ENCODE measurements around the gene DLGAP4.

Gene DLGAP4

GRCh38 chr20:36480456-36481048, 174.4 kb downstream of the DLGAP4 start:
- no peak for DNase-seq
- intact Hi-C loops (cut with DNase I; ENCODE audit: low total_unique reads): no loop called here
- no peaks in the 10 kb centered on the region for H3K9me3 ChIP-seq
- H3K36me3 ChIP-seq: peaks cover 0 to 4% (median 0%) of the 10 kb centered on the region in 3 donors
- peaks cover 0 to 97% (median 80%) of the 10 kb centered on the region in 4 donors for H3K4me1 ChIP-seq
- H3K4me3 ChIP-seq: no peak overlapping the region
- peak overlapping the region; percentile 64 to 77 for H3K27ac ChIP-seq
- TF ChIP-seq, protein P1, sequence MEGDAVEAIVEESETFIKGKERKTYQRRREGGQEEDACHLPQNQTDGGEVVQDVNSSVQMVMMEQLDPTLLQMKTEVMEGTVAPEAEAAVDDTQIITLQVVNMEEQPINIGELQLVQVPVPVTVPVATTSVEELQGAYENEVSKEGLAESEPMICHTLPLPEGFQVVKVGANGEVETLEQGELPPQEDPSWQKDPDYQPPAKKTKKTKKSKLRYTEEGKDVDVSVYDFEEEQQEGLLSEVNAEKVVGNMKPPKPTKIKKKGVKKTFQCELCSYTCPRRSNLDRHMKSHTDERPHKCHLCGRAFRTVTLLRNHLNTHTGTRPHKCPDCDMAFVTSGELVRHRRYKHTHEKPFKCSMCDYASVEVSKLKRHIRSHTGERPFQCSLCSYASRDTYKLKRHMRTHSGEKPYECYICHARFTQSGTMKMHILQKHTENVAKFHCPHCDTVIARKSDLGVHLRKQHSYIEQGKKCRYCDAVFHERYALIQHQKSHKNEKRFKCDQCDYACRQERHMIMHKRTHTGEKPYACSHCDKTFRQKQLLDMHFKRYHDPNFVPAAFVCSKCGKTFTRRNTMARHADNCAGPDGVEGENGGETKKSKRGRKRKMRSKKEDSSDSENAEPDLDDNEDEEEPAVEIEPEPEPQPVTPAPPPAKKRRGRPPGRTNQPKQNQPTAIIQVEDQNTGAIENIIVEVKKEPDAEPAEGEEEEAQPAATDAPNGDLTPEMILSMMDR (IDR thresholded peaks at IDR 0.05): no peak
- H3K27me3 ChIP-seq: no peaks in the 10 kb centered on the region

DNA sequence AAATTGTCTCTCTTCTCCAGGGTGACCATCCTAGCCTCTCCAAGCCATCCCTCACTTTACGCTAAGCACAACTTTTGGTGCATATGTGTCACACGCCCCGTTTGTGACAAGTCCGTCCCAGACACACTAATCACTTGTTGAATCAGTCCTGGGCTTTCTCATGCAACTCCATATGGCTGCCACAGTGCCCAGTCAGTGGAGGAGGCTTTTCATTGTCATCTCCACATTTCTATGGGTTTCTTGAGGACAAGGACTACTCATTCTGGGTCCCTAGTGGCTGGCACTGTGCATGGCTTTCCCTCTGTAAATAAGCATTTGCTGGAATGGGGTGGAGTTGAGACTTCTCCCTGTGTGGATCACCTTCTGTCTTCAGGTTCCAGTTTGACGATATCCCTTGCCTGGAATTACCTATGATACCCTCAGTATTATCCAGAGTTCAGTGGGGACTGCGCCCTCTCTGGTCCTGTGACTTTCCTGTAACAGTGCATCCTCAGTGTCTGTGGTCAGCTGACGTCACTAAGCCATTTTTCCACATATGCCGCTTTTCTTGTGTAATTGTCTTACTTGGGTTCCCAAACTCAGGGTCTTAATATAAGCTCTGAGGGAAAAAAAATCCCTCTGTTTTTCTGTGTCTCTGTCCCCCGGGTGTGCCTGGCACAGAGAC, 175.4 kb downstream of the DLGAP4 start:
- intact Hi-C loops (cut with DNase I; ENCODE audit: low total_unique reads): loop anchor here (2.0 kb wide), 1 partner anchor 17 kb away; no protein-coding TSS in a partner anchor
- Histone ChIP-seq H3K9me3 (no peaks in the 10 kb centered on the region), H3K4me3 (no peak overlapping the region), H3K27ac (peak overlapping the region; percentile 64 to 77), H3K36me3 (no peaks in the 10 kb centered on the region), H3K4me1 (peaks cover 0 to 97% (median 88%) of the 10 kb centered on the region in 4 donors), H3K27me3 (no peaks in the 10 kb centered on the region)
- DNase-seq: no peak
- TF ChIP-seq, protein P1 (IDR thresholded peaks at IDR 0.05): no peak

DNA sequence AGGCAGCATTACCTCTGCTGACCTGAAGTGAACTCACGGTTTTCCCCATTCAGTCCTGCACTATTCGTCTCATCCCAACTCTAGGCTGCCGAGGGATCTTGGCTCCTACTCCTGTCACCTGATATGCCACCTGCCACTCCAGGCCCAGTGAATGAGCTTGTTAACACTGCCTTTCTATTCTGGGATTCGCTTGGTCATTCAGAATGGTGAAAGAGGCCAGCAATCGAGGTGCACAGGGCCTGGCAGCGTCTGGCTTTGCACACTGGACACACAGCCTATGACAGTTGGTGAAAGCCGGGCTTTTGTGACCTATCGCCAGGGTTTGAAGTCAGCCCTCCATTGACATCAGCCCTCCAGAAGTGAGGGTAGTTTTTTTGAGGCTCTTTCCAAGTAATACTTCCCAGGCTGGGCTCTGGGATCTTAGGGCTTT, 175.9 kb downstream of the DLGAP4 start:
- Histone ChIP-seq H3K27me3 (no peaks in the 10 kb centered on the region), H3K4me3 (peak overlapping the region in 1 of 2 donors; percentile 4), H3K36me3 (no peaks in the 10 kb centered on the region), H3K27ac (peak overlapping the region; percentile 64 to 77), H3K9me3 (no peaks in the 10 kb centered on the region), H3K4me1 (peaks cover 0 to 99% (median 91%) of the 10 kb centered on the region in 4 donors)
- peak in 1 of 2 donors; percentile 85 for DNase-seq
- TF ChIP-seq, protein P1 (IDR thresholded peaks at IDR 0.05): no peak
- intact Hi-C loops (cut with DNase I; ENCODE audit: low total_unique reads): loop anchor here (2.0 kb wide), 1 partner anchor 17 kb away; no protein-coding TSS in a partner anchor

DNA sequence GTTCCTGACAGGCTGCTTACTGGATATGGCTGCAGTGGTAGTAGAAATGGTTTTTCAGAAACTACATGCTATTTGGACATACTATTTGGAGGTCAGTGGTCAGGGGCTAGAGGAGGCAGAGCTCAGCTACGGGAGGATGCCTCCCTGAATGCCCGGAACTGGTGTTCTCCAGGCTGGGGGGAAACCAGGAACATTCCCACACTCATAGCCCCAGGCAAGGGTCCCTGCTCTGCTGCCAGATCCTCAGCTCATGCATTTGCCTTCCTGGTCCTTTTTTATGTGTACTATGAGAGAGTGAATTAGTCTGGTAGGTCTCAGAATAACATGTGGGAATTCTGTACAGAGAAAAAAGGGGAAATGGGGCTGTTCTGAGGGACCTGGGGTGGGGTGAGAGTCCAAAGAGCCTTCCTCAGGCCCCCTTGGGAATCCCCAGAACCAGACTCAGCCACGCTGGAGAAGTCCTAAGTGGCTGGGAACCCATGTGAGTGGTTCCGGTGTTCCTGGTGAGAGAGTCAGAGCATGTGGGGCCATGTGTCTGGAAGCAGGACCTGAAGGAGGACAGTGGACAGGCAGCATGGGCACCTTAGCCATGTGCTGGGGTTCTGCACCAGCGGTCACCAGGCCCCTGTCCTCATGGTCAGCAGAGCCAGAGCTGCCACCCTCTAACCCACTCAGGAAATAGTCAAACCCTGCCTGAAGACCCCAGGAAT, 177.2 kb downstream of the DLGAP4 start:
- no peaks in the 10 kb centered on the region for H3K36me3 ChIP-seq
- no peak overlapping the region for H3K4me3 ChIP-seq
- DNase-seq: no peak
- H3K9me3 ChIP-seq: no peaks in the 10 kb centered on the region
- TF ChIP-seq, protein P1 (IDR thresholded peaks at IDR 0.05): no peak
- no peaks in the 10 kb centered on the region for H3K27me3 ChIP-seq
- peaks cover 0 to 99% (median 92%) of the 10 kb centered on the region in 4 donors for H3K4me1 ChIP-seq
- H3K27ac ChIP-seq: peak overlapping the region; percentile 64 to 77
- intact Hi-C loops (cut with DNase I; ENCODE audit: low total_unique reads): loop anchor here (2.0 kb wide), 1 partner anchor 15 kb away; no protein-coding TSS in a partner anchor

DNA sequence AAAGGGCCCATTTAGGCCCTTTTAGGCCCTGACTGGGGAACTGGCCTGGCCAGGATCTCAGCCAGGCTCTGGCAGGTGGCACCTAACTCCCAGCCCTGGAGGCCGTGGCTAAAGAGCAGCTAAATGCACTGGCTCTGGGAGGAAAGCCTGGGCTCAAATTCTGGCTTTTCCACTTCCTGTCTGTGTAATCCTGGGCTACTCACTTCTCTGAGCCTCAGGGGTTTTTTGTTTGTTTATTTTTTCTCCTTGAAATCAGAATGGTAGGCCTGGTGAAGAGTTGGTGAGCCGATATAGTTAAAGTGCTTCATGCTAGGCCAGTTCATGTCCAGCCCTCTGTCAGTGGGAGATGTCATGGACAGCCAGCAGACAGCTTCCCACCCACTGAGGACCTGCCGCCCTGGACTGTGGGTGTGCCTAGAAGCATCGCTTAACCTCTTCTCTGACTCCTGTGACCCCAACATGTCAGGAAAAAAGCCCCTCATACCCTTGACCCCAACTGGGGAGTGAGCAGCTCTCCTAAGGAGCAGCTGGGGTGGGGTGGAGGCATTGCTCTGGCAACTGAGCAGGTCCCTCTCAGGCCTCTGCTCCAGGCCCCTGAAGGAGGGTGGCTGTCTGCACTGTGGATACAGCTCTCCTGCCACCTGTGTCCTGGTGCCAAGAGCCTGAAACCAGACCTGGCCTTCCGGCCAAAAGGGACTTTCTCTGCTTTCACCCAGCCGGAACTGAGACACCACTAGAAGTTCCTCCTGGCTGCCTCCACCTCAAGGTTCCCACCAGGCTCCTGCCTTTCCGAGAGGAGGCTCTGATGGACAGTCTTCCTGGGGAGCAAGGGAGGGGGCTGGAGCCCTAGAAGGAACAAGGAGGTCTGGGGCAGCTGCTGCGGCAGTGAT, 178.0 kb downstream of the DLGAP4 start:
- Histone ChIP-seq H3K4me1 (peaks cover 0 to 99% (median 90%) of the 10 kb centered on the region in 4 donors), H3K36me3 (no peaks in the 10 kb centered on the region), H3K27me3 (no peaks in the 10 kb centered on the region), H3K27ac (peak overlapping the region; percentile 64 to 77), H3K9me3 (no peaks in the 10 kb centered on the region), H3K4me3 (no peak overlapping the region)
- intact Hi-C loops (cut with DNase I; ENCODE audit: low total_unique reads): loop anchor here (2.0 kb wide), 1 partner anchor 15 kb away; no protein-coding TSS in a partner anchor
- TF ChIP-seq, protein P1 (IDR thresholded peaks at IDR 0.05): no peak
- DNase-seq: no peak

All from tibial artery (tissue), 4 donors.